DND-41 (cell line): ENCODE measurements around the gene NUBPL.

Experiments used
- ATAC-seq: fragments of 200-7000 bp; cut with Tn5 transposase; 3 replicates; pipeline ENCODE4 v1.9.1; 2021; ENCODE audit warnings: low read depth; ENCODE audit not compliant: insufficient read depth
- DNase-seq: peaks from one replicate; pipeline ENCODE4 v3.0.0-alpha.2; 2020
- H2AFZ ChIP-seq: 2 replicates; pipeline ENCODE4 v1.6.0; 2012; ENCODE audit warnings: low read depth, low read length
- H3K27ac ChIP-seq: 2 replicates; pipeline ENCODE4 v1.5.1; 2012; ENCODE audit warnings: low read length, inconsistent platforms
- H3K27me3 ChIP-seq: fragments of 200-600 bp; sonication (generic); 2 replicates; pipeline ENCODE4 v1.6.0; 2012; ENCODE audit warnings: low read length, mild to moderate bottlenecking, inconsistent platforms; ENCODE audit not compliant: insufficient read depth, poor library complexity
- H3K36me3 ChIP-seq: 2 replicates; pipeline ENCODE4 v1.5.1; 2012; ENCODE audit warnings: low read length, inconsistent platforms; ENCODE audit not compliant: insufficient read depth
- H3K4me1 ChIP-seq: 2 replicates; pipeline ENCODE4 v1.5.1; 2012; ENCODE audit warnings: mild to moderate bottlenecking, low read length; ENCODE audit not compliant: insufficient read depth
- H3K4me2 ChIP-seq: 2 replicates; pipeline ENCODE4 v1.6.0; 2012; ENCODE audit warnings: mild to moderate bottlenecking, moderate library complexity, low read length, inconsistent platforms; ENCODE audit not compliant: insufficient read depth
- H3K4me3 ChIP-seq, 2 experiments: fragments of 200-600 bp in 1 of 2; shearing (Covaris generic) in 1 of 2; 2 replicates each; pipeline ENCODE4 v1.5.1; 2012 to 2016; ENCODE audit warnings: inconsistent platforms in 2 of 2, low read length in 2 of 2, mild to moderate bottlenecking in 2 of 2, low read depth in 1 of 2, moderate library complexity in 1 of 2
- H3K79me2 ChIP-seq: 2 replicates; pipeline ENCODE4 v1.6.0; 2012; ENCODE audit warnings: low read length, inconsistent platforms; ENCODE audit not compliant: insufficient read depth
- H3K9ac ChIP-seq: 2 replicates; pipeline ENCODE4 v1.6.0; 2012; ENCODE audit warnings: low read depth, mild to moderate bottlenecking, inconsistent platforms, low read length, moderate library complexity
- H3K9me3 ChIP-seq: 2 replicates; pipeline ENCODE4 v1.5.1; 2012; ENCODE audit warnings: low read length, moderate library complexity, mild to moderate bottlenecking, inconsistent platforms; ENCODE audit not compliant: insufficient read depth, severe bottlenecking
- H4K20me1 ChIP-seq: 2 replicates; pipeline ENCODE4 v1.6.0; 2012; ENCODE audit warnings: low read length; ENCODE audit not compliant: insufficient read depth
- EZH2 ChIP-seq: IDR thresholded peaks from 3 replicates; pipeline ENCODE4 v1.6.1; 2012; ENCODE audit warnings: borderline replicate concordance, low read depth, mild to moderate bottlenecking, moderate library complexity, low read length, inconsistent platforms; ENCODE audit not compliant: severe bottlenecking
- TF ChIP-seq, protein P1 (sequence below): IDR thresholded peaks from 2 replicates; pipeline ENCODE4 v1.5.1; 2012; ENCODE audit warnings: borderline replicate concordance, low read length, moderate library complexity, mild to moderate bottlenecking; ENCODE audit not compliant: poor library complexity, severe bottlenecking; ENCODE audit errors: extremely low read depth

The NUBPL gene

DNA sequence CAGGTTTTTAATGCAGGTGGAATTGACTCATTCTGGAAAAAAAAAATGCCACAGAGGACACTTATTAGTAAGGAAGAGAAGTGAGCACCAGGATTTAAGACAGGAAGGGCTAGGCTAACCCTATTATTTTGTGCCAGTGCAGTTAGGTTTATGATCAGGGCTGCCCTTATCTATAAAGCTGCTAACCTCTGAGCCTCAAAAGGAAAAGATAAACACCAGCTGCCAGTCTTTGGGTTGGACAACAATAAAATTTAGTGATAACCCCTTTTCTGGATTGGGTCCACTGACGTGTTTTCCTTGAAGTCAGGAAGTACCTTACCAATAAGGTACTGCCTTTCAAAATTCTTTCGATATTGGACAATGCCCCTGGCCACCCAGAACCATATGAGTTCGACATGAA lies 128.9 kb downstream of the NUBPL start:
- H3K79me2 ChIP-seq, result no peaks in the 10 kb centered on the region
- no peak overlapping the region for H3K27ac ChIP-seq
- no peak for TF ChIP-seq EZH2
- TF ChIP-seq, protein P1, sequence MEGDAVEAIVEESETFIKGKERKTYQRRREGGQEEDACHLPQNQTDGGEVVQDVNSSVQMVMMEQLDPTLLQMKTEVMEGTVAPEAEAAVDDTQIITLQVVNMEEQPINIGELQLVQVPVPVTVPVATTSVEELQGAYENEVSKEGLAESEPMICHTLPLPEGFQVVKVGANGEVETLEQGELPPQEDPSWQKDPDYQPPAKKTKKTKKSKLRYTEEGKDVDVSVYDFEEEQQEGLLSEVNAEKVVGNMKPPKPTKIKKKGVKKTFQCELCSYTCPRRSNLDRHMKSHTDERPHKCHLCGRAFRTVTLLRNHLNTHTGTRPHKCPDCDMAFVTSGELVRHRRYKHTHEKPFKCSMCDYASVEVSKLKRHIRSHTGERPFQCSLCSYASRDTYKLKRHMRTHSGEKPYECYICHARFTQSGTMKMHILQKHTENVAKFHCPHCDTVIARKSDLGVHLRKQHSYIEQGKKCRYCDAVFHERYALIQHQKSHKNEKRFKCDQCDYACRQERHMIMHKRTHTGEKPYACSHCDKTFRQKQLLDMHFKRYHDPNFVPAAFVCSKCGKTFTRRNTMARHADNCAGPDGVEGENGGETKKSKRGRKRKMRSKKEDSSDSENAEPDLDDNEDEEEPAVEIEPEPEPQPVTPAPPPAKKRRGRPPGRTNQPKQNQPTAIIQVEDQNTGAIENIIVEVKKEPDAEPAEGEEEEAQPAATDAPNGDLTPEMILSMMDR, result no peak
- H3K4me1 ChIP-seq, result peaks cover 8% of the 10 kb centered on the region
- no peaks in the 10 kb centered on the region for H3K36me3 ChIP-seq
- ATAC-seq (no peak), DNase-seq (no peak)
- H2AFZ ChIP-seq, result no peak overlapping the region
- H3K9ac ChIP-seq, result no peak overlapping the region
- H3K4me2 ChIP-seq, result no peak overlapping the region
- no peaks in the 10 kb centered on the region for H3K9me3 ChIP-seq
- H4K20me1 ChIP-seq, result no peaks in the 10 kb centered on the region
- H3K4me3 ChIP-seq, result no peak overlapping the region
- no peaks in the 10 kb centered on the region for H3K27me3 ChIP-seq

GRCh38 chr14:31692376-31692781 lies 131.2 kb downstream of the NUBPL start:
- Histone ChIP-seq H3K4me3 (no peak overlapping the region), H3K79me2 (no peaks in the 10 kb centered on the region), H3K27me3 (no peaks in the 10 kb centered on the region), H2AFZ (no peak overlapping the region), H3K27ac (no peak overlapping the region), H3K36me3 (no peaks in the 10 kb centered on the region), H3K4me2 (no peak overlapping the region), H3K9me3 (no peaks in the 10 kb centered on the region), H3K4me1 (peaks cover 8% of the 10 kb centered on the region), H3K9ac (no peak overlapping the region), H4K20me1 (no peaks in the 10 kb centered on the region)
- ATAC-seq (peak; percentile 71; the same call in 2 of the 3 replicates), DNase-seq (no peak)
- TF ChIP-seq, protein P1, result no peak
- TF ChIP-seq EZH2, result no peak

GRCh38 chr14:31696378-31696777 lies 135.2 kb downstream of the NUBPL start:
- H2AFZ ChIP-seq, result no peak overlapping the region
- H3K4me1 ChIP-seq, result peaks cover 8% of the 10 kb centered on the region
- no peaks in the 10 kb centered on the region for H3K27me3 ChIP-seq
- H3K79me2 ChIP-seq, result no peaks in the 10 kb centered on the region
- DNase-seq, result no peak
- no peaks in the 10 kb centered on the region for H4K20me1 ChIP-seq
- H3K9me3 ChIP-seq, result no peaks in the 10 kb centered on the region
- no peak overlapping the region for H3K4me2 ChIP-seq
- H3K4me3 ChIP-seq, result no peak overlapping the region
- TF ChIP-seq EZH2, result no peak
- TF ChIP-seq, protein P1, result no peak
- H3K9ac ChIP-seq, result no peak overlapping the region
- no peak overlapping the region for H3K27ac ChIP-seq
- no peak for ATAC-seq
- no peaks in the 10 kb centered on the region for H3K36me3 ChIP-seq

GRCh38 chr14:31699809-31700208 lies 138.6 kb downstream of the NUBPL start:
- TF ChIP-seq, protein P1, result no peak
- no peak for TF ChIP-seq EZH2
- H4K20me1 ChIP-seq, result no peaks in the 10 kb centered on the region
- no peak overlapping the region for H3K4me3 ChIP-seq
- peaks cover 9% of the 10 kb centered on the region; the same call in 1 of the 2 replicates for H3K36me3 ChIP-seq
- H3K9me3 ChIP-seq, result peaks cover 8% of the 10 kb centered on the region
- DNase-seq (no peak), ATAC-seq (no peak)
- H3K27ac ChIP-seq, result no peak overlapping the region
- H3K79me2 ChIP-seq, result no peaks in the 10 kb centered on the region
- no peaks in the 10 kb centered on the region for H3K27me3 ChIP-seq
- H3K4me1 ChIP-seq, result no peaks in the 10 kb centered on the region
- H2AFZ ChIP-seq, result no peak overlapping the region
- no peak overlapping the region for H3K9ac ChIP-seq
- no peak overlapping the region for H3K4me2 ChIP-seq
